Adrenal gland (tissue), 12 donors: ENCODE measurements around the gene MRPS10. TPM values are rescaled to one million over a fixed set of nuclear protein-coding genes. Genes with fewer than 3 reads are reported as not detected.

Experiments
- DNase-seq, 7 donors: peaks; one replicate each; pipeline ENCODE4 v3.0.0-alpha.2; 2019 to 2020
- H3K27ac ChIP-seq, 5 donors: fragments of 200-600 bp; sonication (generic) in 4 of 5; 1 replicate in 3 of 5; 2 replicates in 2 of 5; pipeline versions ENCODE4 v1.5.1 to v1.8.0; 2016 to 2020; ENCODE audit warnings: mild to moderate bottlenecking in 1 of 5
- H3K27me3 ChIP-seq: fragments of 200-600 bp; 2 replicates; pipeline ENCODE4 v1.8.0; 2021
- H3K36me3 ChIP-seq, 2 donors: fragments of 200-600 bp; replicated peaks in 1 of 2; 1 replicate in 1 of 2; 2 replicates in 1 of 2; pipeline versions ENCODE4 v1.5.1 to v1.8.0; 2018 to 2022
- H3K4me1 ChIP-seq, 2 donors: fragments of 200-600 bp; replicated peaks in 1 of 2; 1 replicate in 1 of 2; 2 replicates in 1 of 2; pipeline versions ENCODE4 v1.5.1 to v1.8.0; 2018 to 2021
- H3K4me3 ChIP-seq, 4 donors: fragments of 200-600 bp; sonication (generic) in 3 of 4; one replicate each; pipeline ENCODE4 v1.5.1; 2016 to 2018
- H3K9me3 ChIP-seq, 3 donors: fragments of 200-600 bp; sonication (generic) in 1 of 3; replicated peaks in 1 of 3; 1 replicate in 2 of 3; 2 replicates in 1 of 3; pipeline versions ENCODE4 v1.5.1 to v1.8.0; 2016 to 2021
- CTCF ChIP-seq, 6 experiments: fragments of 450-650 bp in 4 of 6; fragments of 200-600 bp in 2 of 6; sonication (generic) in 1 of 6; IDR thresholded peaks; 1 replicate in 5 of 6; 2 replicates in 1 of 6; pipeline versions ENCODE4 v1.5.1 to v1.8.0; 2016 to 2021; ENCODE audit warnings: antibody characterized with exemption in 6 of 6, mild to moderate bottlenecking in 2 of 6, moderate library complexity in 1 of 6
- POLR2A ChIP-seq, 2 donors: fragments of 450-650 bp; IDR thresholded peaks; one replicate each; pipeline ENCODE4 v1.6.1; 2017; ENCODE audit warnings: antibody characterized with exemption in 2 of 2, mild to moderate bottlenecking in 2 of 2, moderate library complexity in 1 of 2
- WGBS, 4 donors: extraction: QIAGEN DNeasy Blood & Tissue Kit in 2 of 4; methylation state at CpG; one replicate each; pipeline versions ENCODE4 v1.1.5 to v1.1.7; 2013 to 2017; 5-methylcytosine and 5-hydroxymethylcytosine counted together
- intact Hi-C, 2 donors: fragments of 100-400 bp; cut with DNase I; formaldehyde crosslinking; loops; one replicate each; pipeline versions ENCODE4 v1.14.1 to v1.15.0; 2022 to 2023
- polyA plus RNA-seq, 3 donors: library from polyadenylated mRNA; stranded (reverse); fragments of 200-250 nt in 2 of 3; fragments of 350-450 nt in 1 of 3; fragmentation: Illumina TruSeq in 1 of 3; extraction: RNeasy Lipid Tissue Mini Kit (QIAGEN cat#74804) in 1 of 3; gene quantifications; one replicate each; pipeline ENCODE4 v1.2.3, GENCODE V29; 2013 to 2014
- total RNA-seq, 9 donors: library from RNA; depleted of rRNA in 4 of 9; stranded (reverse); fragments of >200 nt in 4 of 9; fragments of 120-200 nt in 1 of 9; fragmentation: NEBNext Ultra II Directional in 1 of 9; extraction: Animal tissue kit (Norgen Biotek cat#: 25700) in 1 of 9; gene quantifications; one replicate each; pipeline versions ENCODE4 v1.1.0 to v1.2.4, GENCODE V29; 2013 to 2023
- donor health status: healthy with polysubstance abuse.
- donor health status: Bipolar disorder and iron deficiency.
- donor health status: DM: yes; HTN: yes; CAD: no.
- donor health status: DM: no; HTN: no; CAD: no.
- donor health status: DM: no; HTN: no; CAD: no.
- donor health status: DM: yes; HTN: yes; CAD: no.

Gene MRPS10
- total and polyA plus RNA-seq, 12 donors: 14.7 to 67.4 (median 34.0) TPM

- intact Hi-C loops: no loop called here
- Histone ChIP-seq H3K27ac (no peak overlapping the region), H3K4me3 (no peak overlapping the region), H3K27me3 (no peaks in the 10 kb centered on the region), H3K4me1 (peaks cover 0 to 4% of the 10 kb centered on the region in 2 donors), H3K9me3 (no peaks in the 10 kb centered on the region), H3K36me3 (no peaks in the 10 kb centered on the region)
- WGBS, 4 donors: 76 to 94% (median 92%) methylated on average over 3 to 6 of the region's 6 CpGs
- no peak for TF ChIP-seq CTCF (IDR thresholded peaks at IDR 0.05)
- no peak for TF ChIP-seq POLR2A (IDR thresholded peaks at IDR 0.05)
- no peak for DNase-seq
Measured at GRCh38 chr6:42188406-42188805, 29.3 kb downstream of the MRPS10 start.

DNA sequence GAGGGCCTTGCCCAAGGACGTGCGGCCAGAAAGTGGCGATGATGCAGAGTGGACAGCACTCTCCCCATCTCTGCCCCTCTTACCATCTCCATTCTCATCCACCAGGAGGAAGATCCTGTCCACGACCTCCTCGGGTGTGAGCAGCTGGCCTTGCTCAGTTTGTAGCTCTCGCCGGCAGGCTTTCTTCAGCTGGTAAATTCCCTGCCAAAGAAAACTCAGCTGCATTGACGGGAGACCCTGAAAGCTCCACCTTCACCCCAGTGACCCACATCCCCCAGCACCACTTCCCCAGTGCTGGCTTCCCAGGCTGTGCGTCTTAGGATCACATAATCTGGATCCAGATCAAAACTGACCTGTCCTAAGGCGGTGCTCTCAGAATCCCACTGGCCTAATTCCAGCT lies 32.1 kb downstream of the MRPS10 start:
- Histone ChIP-seq H3K4me3 (no peak overlapping the region), H3K9me3 (no peaks in the 10 kb centered on the region), H3K36me3 (no peaks in the 10 kb centered on the region), H3K27me3 (no peaks in the 10 kb centered on the region), H3K4me1 (no peaks in the 10 kb centered on the region), H3K27ac (no peak overlapping the region)
- TF ChIP-seq CTCF (IDR thresholded peaks at IDR 0.05): no peak
- no peak for TF ChIP-seq POLR2A (IDR thresholded peaks at IDR 0.05)
- intact Hi-C loops: no loop called here
- WGBS, 4 donors: 42 to 68% (median 52%) methylated on average over 8 to 10 of the region's 10 CpGs
- peak in 1 of 7 donors; percentile 55 for DNase-seq

GRCh38 chr6:42184475-42184874 lies 33.2 kb downstream of the MRPS10 start:
- intact Hi-C loops: no loop called here
- Histone ChIP-seq H3K4me3 (no peak overlapping the region), H3K27ac (no peak overlapping the region), H3K27me3 (no peaks in the 10 kb centered on the region), H3K9me3 (no peaks in the 10 kb centered on the region), H3K36me3 (no peaks in the 10 kb centered on the region), H3K4me1 (no peaks in the 10 kb centered on the region)
- 83 to 100% (median 90%) methylated on average over 3 to 4 of the region's 4 CpGs for WGBS, 4 donors
- no peak for TF ChIP-seq POLR2A (IDR thresholded peaks at IDR 0.05)
- no peak for TF ChIP-seq CTCF (IDR thresholded peaks at IDR 0.05)
- no peak for DNase-seq

DNA sequence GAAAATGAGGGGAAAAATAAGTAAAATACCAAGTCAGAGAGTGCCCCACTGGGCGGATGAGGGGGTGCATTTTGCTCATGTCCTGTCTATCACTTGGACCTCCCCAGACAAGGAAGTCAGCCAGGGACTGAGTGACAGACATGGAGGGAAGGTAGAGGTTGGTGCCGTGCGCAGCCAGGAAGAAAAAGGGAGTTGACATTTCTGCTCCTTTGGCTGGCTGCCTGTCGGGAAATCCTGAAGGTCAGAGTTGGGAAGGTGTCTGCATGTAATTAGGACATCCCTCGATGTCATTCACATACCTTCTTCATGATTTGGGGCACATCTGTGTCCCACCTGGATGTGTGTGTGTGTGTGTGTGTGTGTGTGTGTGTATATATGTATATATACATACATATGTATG lies 35.6 kb downstream of the MRPS10 start:
- Histone ChIP-seq H3K4me1 (no peaks in the 10 kb centered on the region), H3K36me3 (no peaks in the 10 kb centered on the region), H3K4me3 (no peak overlapping the region), H3K27me3 (no peaks in the 10 kb centered on the region), H3K9me3 (no peaks in the 10 kb centered on the region), H3K27ac (no peak overlapping the region)
- no peak for TF ChIP-seq CTCF (IDR thresholded peaks at IDR 0.05)
- no peak for TF ChIP-seq POLR2A (IDR thresholded peaks at IDR 0.05)
- intact Hi-C loops: no loop called here
- 31 to 53% (median 38%) methylated on average over 5 of the region's 5 CpGs for WGBS, 4 donors
- DNase-seq: peak in 2 of 7 donors; percentile 24 to 32
